ENCODE data around the gene CIT. TPM values are rescaled to one million over a fixed set of nuclear protein-coding genes. Genes with fewer than 3 reads are reported as not detected.

The CIT gene
- total RNA-seq, 1 experiment from 2014 or later = 58.9 TPM

DNA sequence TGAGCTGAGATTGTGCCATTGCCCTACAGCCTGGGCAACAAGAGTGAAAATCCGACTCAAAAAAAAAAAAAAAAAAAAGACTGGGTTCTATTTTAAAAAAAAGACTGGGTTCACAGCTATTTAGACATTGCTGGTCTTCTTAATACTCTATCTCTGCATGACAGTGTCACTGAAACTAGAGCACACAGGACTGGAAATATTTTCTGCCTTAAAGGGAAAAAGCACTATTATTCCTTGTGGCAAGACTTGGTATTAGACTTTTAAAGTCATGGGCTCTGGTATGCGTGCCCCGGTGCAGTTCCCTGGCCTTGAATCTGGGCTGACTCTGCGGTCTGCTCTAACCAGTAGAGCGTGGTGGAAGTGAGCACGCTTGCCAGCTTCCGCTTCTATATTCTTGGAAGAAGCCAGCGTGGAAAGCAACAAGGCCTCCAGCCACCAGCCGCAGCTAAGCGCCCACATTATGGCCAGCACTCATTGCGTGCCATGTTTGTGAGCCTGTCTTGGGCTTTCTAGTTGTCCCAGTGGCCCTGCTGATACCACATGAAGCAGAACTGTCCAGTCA lies 177.8 kb downstream of the CIT start:
- Histone ChIP-seq H4K20me1 (ENCODE audit: low read length) (no peaks in the 10 kb centered on the region), H3K36me3 (ENCODE audit: low read depth, low read length) (peaks cover 36% of the 10 kb centered on the region), H3K4me1 (ENCODE audit: insufficient read depth, low read length) (peaks cover 4% of the 10 kb centered on the region), H3K9me2 (replicated peaks; ENCODE audit: low read length) (no peaks in the 10 kb centered on the region), H3K4me2 (ENCODE audit: low read length) (no peak overlapping the region), H3K9me3 (ENCODE audit: low read length) (no peaks in the 10 kb centered on the region), H3K79me2 (ENCODE audit: low read length) (no peaks in the 10 kb centered on the region), H3K27me3 (ENCODE audit: low read length) (no peaks in the 10 kb centered on the region), H3K9ac (ENCODE audit: low read length) (no peak overlapping the region), H3F3A (ENCODE audit: low read length, unreplicated experiment) (no peaks in the 10 kb centered on the region), H3K27ac (ENCODE audit: low read length) (no peak overlapping the region), H3K4me3 (ENCODE audit: low read length) (no peak overlapping the region), H2AFZ (ENCODE audit: low read length) (no peak overlapping the region)
- intact Hi-C loops (cut with micrococcal nuclease) = no loop called here
- ChIA-PET POLR2A (ENCODE audit: unreplicated experiment) (no interaction called here), CTCF (no interaction called here)
- no peak for TF ChIP-seq EZH2 (IDR thresholded peaks at IDR 0.05; ENCODE audit: low read length, unreplicated experiment)
- no peak for TF ChIP-seq EZH2phosphoT487 (IDR thresholded peaks at IDR 0.05; ENCODE audit: borderline replicate concordance, low read length)
- TF ChIP-seq, protein P1, sequence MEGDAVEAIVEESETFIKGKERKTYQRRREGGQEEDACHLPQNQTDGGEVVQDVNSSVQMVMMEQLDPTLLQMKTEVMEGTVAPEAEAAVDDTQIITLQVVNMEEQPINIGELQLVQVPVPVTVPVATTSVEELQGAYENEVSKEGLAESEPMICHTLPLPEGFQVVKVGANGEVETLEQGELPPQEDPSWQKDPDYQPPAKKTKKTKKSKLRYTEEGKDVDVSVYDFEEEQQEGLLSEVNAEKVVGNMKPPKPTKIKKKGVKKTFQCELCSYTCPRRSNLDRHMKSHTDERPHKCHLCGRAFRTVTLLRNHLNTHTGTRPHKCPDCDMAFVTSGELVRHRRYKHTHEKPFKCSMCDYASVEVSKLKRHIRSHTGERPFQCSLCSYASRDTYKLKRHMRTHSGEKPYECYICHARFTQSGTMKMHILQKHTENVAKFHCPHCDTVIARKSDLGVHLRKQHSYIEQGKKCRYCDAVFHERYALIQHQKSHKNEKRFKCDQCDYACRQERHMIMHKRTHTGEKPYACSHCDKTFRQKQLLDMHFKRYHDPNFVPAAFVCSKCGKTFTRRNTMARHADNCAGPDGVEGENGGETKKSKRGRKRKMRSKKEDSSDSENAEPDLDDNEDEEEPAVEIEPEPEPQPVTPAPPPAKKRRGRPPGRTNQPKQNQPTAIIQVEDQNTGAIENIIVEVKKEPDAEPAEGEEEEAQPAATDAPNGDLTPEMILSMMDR (conservative IDR thresholded peaks at IDR 0.05; ENCODE audit: low read depth, low read length) = no peak
- no peak for DNase-seq
- no TSS peak for BruUV-seq (replicated peaks)
- no peak for ATAC-seq

DNA sequence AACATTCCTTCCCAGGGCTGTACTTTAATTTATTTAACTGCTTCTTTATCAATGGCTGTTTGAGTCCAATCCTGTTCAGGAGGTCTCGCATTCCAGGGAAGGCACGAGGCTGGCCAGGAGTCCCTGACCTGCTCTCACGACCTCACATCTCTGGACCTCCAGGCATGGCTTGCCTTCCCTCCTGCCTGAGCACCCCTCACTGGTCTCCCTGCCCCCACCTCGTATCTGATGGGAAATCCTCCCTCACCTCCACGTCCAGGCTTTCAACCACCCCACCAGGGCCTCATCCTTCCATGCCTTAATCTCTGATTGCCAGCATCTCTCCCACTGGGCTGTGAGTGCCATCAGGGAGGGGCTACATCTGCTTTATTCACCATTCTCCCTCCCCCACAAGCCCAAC lies 180.2 kb downstream of the CIT start:
- Histone ChIP-seq H3K79me2 (ENCODE audit: low read length) (no peaks in the 10 kb centered on the region), H3F3A (ENCODE audit: low read length, unreplicated experiment) (no peaks in the 10 kb centered on the region), H3K9ac (ENCODE audit: low read length) (no peak overlapping the region), H3K9me3 (ENCODE audit: low read length) (no peaks in the 10 kb centered on the region), H3K9me2 (replicated peaks; ENCODE audit: low read length) (no peaks in the 10 kb centered on the region), H3K4me1 (ENCODE audit: insufficient read depth, low read length) (peaks cover 19% of the 10 kb centered on the region), H3K4me3 (ENCODE audit: low read length) (no peak overlapping the region), H3K4me2 (ENCODE audit: low read length) (no peak overlapping the region), H3K27ac (ENCODE audit: low read length) (no peak overlapping the region), H3K36me3 (ENCODE audit: low read depth, low read length) (peaks cover 27% of the 10 kb centered on the region), H3K27me3 (ENCODE audit: low read length) (no peaks in the 10 kb centered on the region), H4K20me1 (ENCODE audit: low read length) (no peaks in the 10 kb centered on the region), H2AFZ (ENCODE audit: low read length) (no peak overlapping the region)
- DNase-seq (no peak), ATAC-seq (no peak)
- POLR2A ChIA-PET (ENCODE audit: unreplicated experiment) = no interaction called here
- no TSS peak for BruUV-seq (replicated peaks)
- intact Hi-C loops (cut with micrococcal nuclease) = no loop called here
- CTCF ChIA-PET = no interaction called here
- TF ChIP-seq EZH2phosphoT487 (IDR thresholded peaks at IDR 0.05; ENCODE audit: borderline replicate concordance, low read length) (no peak), EZH2 (IDR thresholded peaks at IDR 0.05; ENCODE audit: low read length, unreplicated experiment) (no peak)
- TF ChIP-seq, protein P1 (conservative IDR thresholded peaks at IDR 0.05; ENCODE audit: low read depth, low read length) = no peak

DNA sequence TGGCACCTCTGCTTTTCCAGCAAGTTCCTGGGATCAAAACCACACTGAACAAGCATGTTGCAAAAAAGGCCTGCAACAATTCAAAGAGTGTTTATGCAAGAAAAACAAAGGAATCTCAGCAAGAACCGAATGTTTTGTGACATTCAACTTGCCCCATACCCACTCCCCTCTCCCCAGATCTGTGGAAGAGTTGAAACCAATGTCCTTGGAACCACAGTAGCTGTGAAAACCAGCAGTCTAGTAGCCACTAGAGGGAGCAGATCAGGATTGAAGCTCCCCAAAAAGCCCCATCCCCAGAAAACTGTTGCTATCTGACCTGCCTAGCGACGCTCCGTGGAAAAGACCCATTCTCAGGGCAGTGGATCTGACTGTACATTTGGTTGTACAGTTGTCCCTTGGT lies 182.1 kb downstream of the CIT start:
- intact Hi-C loops (cut with micrococcal nuclease) = no loop called here
- Histone ChIP-seq H3K9me3 (ENCODE audit: low read length) (no peaks in the 10 kb centered on the region), H3K4me2 (ENCODE audit: low read length) (no peak overlapping the region), H3K9ac (ENCODE audit: low read length) (no peak overlapping the region), H3K27me3 (ENCODE audit: low read length) (no peaks in the 10 kb centered on the region), H3K4me1 (ENCODE audit: insufficient read depth, low read length) (peaks cover 19% of the 10 kb centered on the region), H3K4me3 (ENCODE audit: low read length) (no peak overlapping the region), H3K79me2 (ENCODE audit: low read length) (no peaks in the 10 kb centered on the region), H3K9me2 (replicated peaks; ENCODE audit: low read length) (no peaks in the 10 kb centered on the region), H2AFZ (ENCODE audit: low read length) (no peak overlapping the region), H3F3A (ENCODE audit: low read length, unreplicated experiment) (no peaks in the 10 kb centered on the region), H3K36me3 (ENCODE audit: low read depth, low read length) (peaks cover 30% of the 10 kb centered on the region; the same call in 1 of the 2 replicates), H3K27ac (ENCODE audit: low read length) (no peak overlapping the region), H4K20me1 (ENCODE audit: low read length) (no peaks in the 10 kb centered on the region)
- no peak for TF ChIP-seq EZH2phosphoT487 (IDR thresholded peaks at IDR 0.05; ENCODE audit: borderline replicate concordance, low read length)
- TF ChIP-seq EZH2 (IDR thresholded peaks at IDR 0.05; ENCODE audit: low read length, unreplicated experiment) = no peak
- TF ChIP-seq, protein P1 (conservative IDR thresholded peaks at IDR 0.05; ENCODE audit: low read depth, low read length) = peak; percentile 70
- no TSS peak for BruUV-seq (replicated peaks)
- peak; percentile 32 for DNase-seq
- CTCF ChIA-PET = interaction anchor here (0.9 to 1.4 kb wide), 5 partner anchors 9 to 207 kb away, joined by 3 to 9 read pairs (median 6); partner anchors contain the start of gene PRKAB1
- POLR2A ChIA-PET (ENCODE audit: unreplicated experiment) = no interaction called here
- no peak for ATAC-seq
